Thymus (tissue), 11 donors: ENCODE data around the gene GRK6. TPM values are rescaled to one million over a fixed set of nuclear protein-coding genes. Genes with fewer than 3 reads are reported as not detected.
"Not testable (repeated sequence)": the region's sequence is repeated elsewhere in the genome, so short reads cannot be mapped to it uniquely, and the experiment has no call there.

Experiments
- DNase-seq, 9 donors: peaks; one replicate each; pipeline ENCODE4 v3.0.0-alpha.2; 2013; ENCODE audit warnings: low spot score in 9 of 9, low read depth in 6 of 9, missing footprints in 1 of 9
- H3K27ac ChIP-seq, 2 donors: one replicate each; pipeline ENCODE4 v1.5.1; 2013; ENCODE audit warnings: control low read depth in 1 of 2, low read depth in 1 of 2, low read length in 1 of 2, mild to moderate bottlenecking in 1 of 2, moderate library complexity in 1 of 2
- H3K27me3 ChIP-seq, 2 donors: one replicate each; pipeline ENCODE4 v1.5.1; 2013; ENCODE audit warnings: low read length in 1 of 2; ENCODE audit not compliant: control insufficient read depth in 2 of 2, insufficient read depth in 1 of 2
- H3K36me3 ChIP-seq, 2 donors: one replicate each; pipeline ENCODE4 v1.5.1; 2013; ENCODE audit warnings: low read length in 1 of 2, mild to moderate bottlenecking in 1 of 2, moderate library complexity in 1 of 2; ENCODE audit not compliant: control insufficient read depth in 2 of 2, insufficient read depth in 2 of 2
- H3K4me1 ChIP-seq, 2 donors: one replicate each; pipeline ENCODE4 v1.5.1; 2013; ENCODE audit warnings: low read length in 2 of 2; ENCODE audit not compliant: control insufficient read depth in 2 of 2, insufficient read depth in 2 of 2
- H3K4me3 ChIP-seq, 2 donors: one replicate each; pipeline ENCODE4 v1.5.1; 2013; ENCODE audit warnings: low read length in 2 of 2, control low read depth in 1 of 2, mild to moderate bottlenecking in 1 of 2
- H3K9me3 ChIP-seq, 2 donors: one replicate each; pipeline ENCODE4 v1.5.1; 2013; ENCODE audit warnings: low read length in 1 of 2, mild to moderate bottlenecking in 1 of 2; ENCODE audit not compliant: control insufficient read depth in 2 of 2, insufficient read depth in 1 of 2
- WGBS: extraction: QIAGEN DNeasy Blood & Tissue Kit; methylation state at CpG from one replicate; pipeline ENCODE4 v1.1.7; 2013; 5-methylcytosine and 5-hydroxymethylcytosine counted together
- polyA plus RNA-seq: library from polyadenylated mRNA; stranded (reverse); fragments of 200-250 nt; gene quantifications from one replicate; pipeline ENCODE4 v1.2.3, GENCODE V29; 2013
- total RNA-seq: library from RNA; stranded (reverse); fragments of 120-200 nt; gene quantifications from one replicate; pipeline ENCODE4 v1.2.4, GENCODE V29; 2013
- donor health status: healthy.

The GRK6 gene
- total and polyA plus RNA-seq, 2 donors = 36.3 to 57.4 TPM

- Histone ChIP-seq H3K27ac (no peak overlapping the region), H3K27me3 (peaks cover 37 to 63% of the 10 kb centered on the region in 2 donors), H3K4me1 (peaks cover 25 to 44% of the 10 kb centered on the region in 2 donors), H3K4me3 (peak overlapping the region in 1 of 2 donors; percentile 43), H3K36me3 (no peaks in the 10 kb centered on the region), H3K9me3 (peaks cover 0 to 29% of the 10 kb centered on the region in 2 donors)
- WGBS = 66% methylated on average over 16 of the region's 16 CpGs
- DNase-seq = no peak
Observed at GRCh38 chr5:177404641-177405179, 21.8 kb upstream of the GRK6 start.

GRCh38 chr5:177405312-177405711, 21.2 kb upstream of the GRK6 start:
- Histone ChIP-seq H3K36me3 (no peaks in the 10 kb centered on the region), H3K4me1 (peaks cover 25 to 42% of the 10 kb centered on the region in 2 donors), H3K4me3 (no peak overlapping the region), H3K27me3 (peaks cover 33 to 57% of the 10 kb centered on the region in 2 donors), H3K27ac (no peak overlapping the region), H3K9me3 (peaks cover 0 to 28% of the 10 kb centered on the region in 2 donors)
- DNase-seq = no peak
- whole genome bisulfite sequencing = 95% methylated on average over 2 of the region's 2 CpGs

- 14% methylated on average over 5 of the region's 5 CpGs for WGBS
- no peak overlapping the region for H3K27ac ChIP-seq
- peaks cover 25 to 43% of the 10 kb centered on the region in 2 donors for H3K4me1 ChIP-seq
- peaks cover 33 to 52% of the 10 kb centered on the region in 2 donors for H3K27me3 ChIP-seq
- H3K4me3 ChIP-seq = no peak overlapping the region
- no peaks in the 10 kb centered on the region for H3K36me3 ChIP-seq
- peaks cover 0 to 23% of the 10 kb centered on the region in 2 donors for H3K9me3 ChIP-seq
- no peak for DNase-seq
Observed at GRCh38 chr5:177405805-177406204, 20.7 kb upstream of the GRK6 start.

GRCh38 chr5:177409043-177409801, 17.3 kb upstream of the GRK6 start, which contains the start of gene F12:
Gene F12, minus strand, starts transcription at chr5:177409564. Its CDS starts 37 bp downstream, at chr5:177409527.
- no peak within 1 kb of the TSS for H3K27ac ChIP-seq
- no peak for DNase-seq
- peaks cover 4 to 18% of the 10 kb centered on the region in 2 donors for H3K27me3 ChIP-seq
- H3K4me1 ChIP-seq = peaks cover 11 to 37% of the 10 kb centered on the region in 2 donors
- no peak within 1 kb of the TSS for H3K4me3 ChIP-seq
- H3K9me3 ChIP-seq = peaks cover 0 to under 1% of the 10 kb centered on the region in 2 donors
- no peaks in the 10 kb centered on the region for H3K36me3 ChIP-seq
- 97% methylated on average over 9 of the region's 9 CpGs for WGBS

- no peak for DNase-seq
- H3K4me1 ChIP-seq = peaks cover 5 to 32% of the 10 kb centered on the region in 2 donors
- WGBS = 73% methylated on average over 3 of the region's 3 CpGs
- H3K27ac ChIP-seq = no peak overlapping the region
- H3K36me3 ChIP-seq = no peaks in the 10 kb centered on the region
- H3K27me3 ChIP-seq = peaks cover 0 to 5% of the 10 kb centered on the region in 2 donors
- no peak overlapping the region for H3K4me3 ChIP-seq
- no peaks in the 10 kb centered on the region for H3K9me3 ChIP-seq
Observed at GRCh38 chr5:177410575-177410974, 15.9 kb upstream of the GRK6 start.

GRCh38 chr5:177412603-177413233, 13.8 kb upstream of the GRK6 start:
- 72% methylated on average over 8 of the region's 8 CpGs for WGBS
- Histone ChIP-seq H3K27me3 (no peaks in the 10 kb centered on the region), H3K4me3 (no peak overlapping the region), H3K9me3 (no peaks in the 10 kb centered on the region), H3K27ac (no peak overlapping the region), H3K36me3 (no peaks in the 10 kb centered on the region), H3K4me1 (peaks cover 5 to 31% of the 10 kb centered on the region in 2 donors)
- DNase-seq = peak in 1 of 9 donors; percentile 33

- Histone ChIP-seq H3K36me3 (no peaks in the 10 kb centered on the region), H3K27me3 (no peaks in the 10 kb centered on the region), H3K4me3 (no peak overlapping the region), H3K9me3 (no peaks in the 10 kb centered on the region), H3K27ac (no peak overlapping the region), H3K4me1 (peaks cover 5 to 31% of the 10 kb centered on the region in 2 donors)
- DNase-seq = no peak
- WGBS = 99% methylated on average over 3 of the region's 3 CpGs
Observed at GRCh38 chr5:177414481-177414880, 12.0 kb upstream of the GRK6 start.

- H3K4me1 ChIP-seq = peaks cover 5 to 24% of the 10 kb centered on the region in 2 donors
- H3K27me3 ChIP-seq, H3K27ac ChIP-seq, DNase-seq, H3K4me3 ChIP-seq, H3K9me3 ChIP-seq, H3K36me3 ChIP-seq: not testable (repeated sequence)
- 68% methylated on average over 6 of the region's 6 CpGs for WGBS
Observed at GRCh38 chr5:177417081-177417480, 9.4 kb upstream of the GRK6 start.

GRCh38 chr5:177419046-177419445, 7.4 kb upstream of the GRK6 start:
- WGBS = over 99% methylated on average over 3 of the region's 3 CpGs
- Histone ChIP-seq H3K36me3 (no peaks in the 10 kb centered on the region), H3K9me3 (no peaks in the 10 kb centered on the region), H3K27ac (no peak overlapping the region), H3K4me3 (no peak overlapping the region), H3K27me3 (no peaks in the 10 kb centered on the region), H3K4me1 (peaks cover 0 to 11% of the 10 kb centered on the region in 2 donors)
- no peak for DNase-seq
